GM23338 (cell line): Measurements from ENCODE around the gene NHS. TPM values are rescaled to one million over a fixed set of nuclear protein-coding genes. Genes with fewer than 3 reads are reported as not detected.

Experiments used
- ATAC-seq: fragments of 200-7000 bp; cut with Tn5 transposase; 3 replicates; pipeline ENCODE4 v1.9.1; 2020
- DNase-seq: peaks from one replicate; pipeline ENCODE4 v3.0.0-alpha.2; 2015; ENCODE audit warnings: low spot score
- H2AFZ ChIP-seq: fragments of 200-600 bp; sonication (generic); 2 replicates; pipeline ENCODE4 v1.8.0; 2016; ENCODE audit warnings: antibody characterized with exemption, mild to moderate bottlenecking, moderate library complexity
- H3F3A ChIP-seq: fragments of 200-600 bp; sonication (generic); replicated peaks from 2 replicates; pipeline ENCODE4 v1.8.0; 2017; ENCODE audit warnings: antibody characterized with exemption, mixed run types, low read depth
- H3K27ac ChIP-seq: fragments of 200-600 bp; sonication (generic); 2 replicates; pipeline ENCODE4 v1.6.1; 2016; ENCODE audit warnings: low read depth
- H3K27me3 ChIP-seq: fragments of 200-600 bp; sonication (generic); 2 replicates; pipeline ENCODE4 v1.8.0; 2016; ENCODE audit warnings: mild to moderate bottlenecking, mixed run types, moderate library complexity; ENCODE audit not compliant: insufficient read depth
- H3K36me3 ChIP-seq: fragments of 200-600 bp; sonication (generic); 2 replicates; pipeline ENCODE4 v1.8.0; 2016; ENCODE audit warnings: mild to moderate bottlenecking; ENCODE audit not compliant: insufficient read depth
- H3K4me1 ChIP-seq: fragments of 200-600 bp; sonication (generic); 2 replicates; pipeline ENCODE4 v1.8.0; 2016; ENCODE audit warnings: mild to moderate bottlenecking, moderate library complexity; ENCODE audit not compliant: insufficient read depth
- H3K4me2 ChIP-seq: fragments of 200-600 bp; sonication (generic); 2 replicates; pipeline ENCODE4 v1.7.1; 2017; ENCODE audit warnings: mixed run types
- H3K4me3 ChIP-seq: fragments of 200-600 bp; sonication (generic); 2 replicates; pipeline ENCODE4 v1.6.1; 2016; ENCODE audit warnings: mixed run types
- H3K79me2 ChIP-seq: fragments of 200-600 bp; sonication (generic); replicated peaks from 2 replicates; pipeline ENCODE4 v1.8.0; 2017; ENCODE audit warnings: mild to moderate bottlenecking; ENCODE audit not compliant: insufficient read depth
- H3K9me2 ChIP-seq: fragments of 200-600 bp; sonication (generic); 2 replicates; pipeline ENCODE4 v1.8.0; 2017; ENCODE audit not compliant: insufficient read depth
- H4K20me1 ChIP-seq: fragments of 200-600 bp; sonication (generic); replicated peaks from 2 replicates; pipeline ENCODE4 v1.8.0; 2017; ENCODE audit warnings: mild to moderate bottlenecking; ENCODE audit not compliant: insufficient read depth
- H3K27ac Mint-ChIP-seq: 2 replicates; pipeline ENCODE4 v1.8.0; 2020; ENCODE audit warnings: inconsistent platforms, mild to moderate bottlenecking, moderate library complexity, mixed read lengths
- H3K27me3 Mint-ChIP-seq: 3 replicates; pipeline ENCODE4 v1.8.0; 2022; ENCODE audit warnings: low read depth, mild to moderate bottlenecking, moderate library complexity, mixed read lengths, inconsistent platforms; ENCODE audit not compliant: insufficient read depth, poor library complexity
- H3K36me3 Mint-ChIP-seq: 3 replicates; pipeline ENCODE4 v1.8.0; 2021; ENCODE audit warnings: low read depth, mild to moderate bottlenecking, inconsistent platforms, moderate library complexity, mixed read lengths
- H3K4me1 Mint-ChIP-seq: 3 replicates; pipeline ENCODE4 v1.8.0; 2020; ENCODE audit warnings: mild to moderate bottlenecking, inconsistent platforms, mixed read lengths
- H3K4me3 Mint-ChIP-seq: 3 replicates; pipeline ENCODE4 v1.8.0; 2021; ENCODE audit warnings: moderate library complexity, mild to moderate bottlenecking, inconsistent platforms, mixed read lengths
- H3K9me3 Mint-ChIP-seq: 3 replicates; pipeline ENCODE4 v1.8.0; 2020; ENCODE audit warnings: moderate library complexity, mild to moderate bottlenecking, inconsistent platforms, mixed read lengths
- CREB1 ChIP-seq: fragments of 250-450 bp; sonication (Bioruptor Pico); IDR thresholded peaks from 2 replicates; pipeline ENCODE4 v1.5.0; 2020; ENCODE audit warnings: low read depth, mild to moderate bottlenecking, moderate library complexity
- ETS1 ChIP-seq: IDR thresholded peaks from 2 replicates; pipeline ENCODE4 v1.6.1; 2016; ENCODE audit warnings: antibody characterized with exemption
- EZH2 ChIP-seq: fragments of 200-600 bp; sonication (generic); IDR thresholded peaks from one replicate; pipeline ENCODE4 v1.8.0; 2017; ENCODE audit warnings: antibody characterized with exemption, mild to moderate bottlenecking, low read depth; ENCODE audit not compliant: unreplicated experiment
- EZH2phosphoT487 ChIP-seq: fragments of 200-600 bp; sonication (generic); IDR thresholded peaks from one replicate; pipeline ENCODE4 v1.8.1; 2018; ENCODE audit warnings: antibody characterized with exemption; ENCODE audit not compliant: unreplicated experiment
- JUNB ChIP-seq: IDR thresholded peaks from one replicate; pipeline ENCODE4 v1.6.1; 2016; ENCODE audit warnings: antibody characterized with exemption; ENCODE audit not compliant: unreplicated experiment
- NANOG ChIP-seq: IDR thresholded peaks from 2 replicates; pipeline ENCODE4 v1.6.1; 2016; ENCODE audit warnings: antibody characterized with exemption, borderline replicate concordance
- POLR2AphosphoS5 ChIP-seq: IDR thresholded peaks from 2 replicates; pipeline ENCODE4 v1.6.1; 2016; ENCODE audit warnings: antibody characterized with exemption, low read depth
- REST ChIP-seq: IDR thresholded peaks from one replicate; pipeline ENCODE4 v1.6.1; 2018; ENCODE audit warnings: antibody characterized with exemption; ENCODE audit not compliant: unreplicated experiment
- STAT1 ChIP-seq: IDR thresholded peaks from one replicate; pipeline ENCODE4 v1.6.1; 2016; ENCODE audit warnings: antibody characterized with exemption; ENCODE audit not compliant: unreplicated experiment
- ZNF114 ChIP-seq: fragments of 250-450 bp; sonication (Bioruptor Pico); IDR thresholded peaks from 2 replicates; pipeline ENCODE4 v1.5.0; 2020; ENCODE audit warnings: mild to moderate bottlenecking, moderate library complexity
- ZNF331 ChIP-seq: fragments of 250-450 bp; sonication (Bioruptor Pico); IDR thresholded peaks from 2 replicates; pipeline ENCODE4 v1.5.0; 2020; ENCODE audit warnings: low read depth, mild to moderate bottlenecking, moderate library complexity
- polyA plus RNA-seq: library from polyadenylated mRNA; unstranded; fragments of >200 nt; fragmentation: Nextera tagmentation; extraction: Ambion mirVana; gene quantifications from 2 replicates; pipeline ENCODE4 v1.2.1, GENCODE V29; 2016
- total RNA-seq: library from RNA; depleted of rRNA; stranded (reverse); fragments of >200 nt; shearing (Covaris generic); gene quantifications from 2 replicates; pipeline ENCODE4 v1.2.3, GENCODE V29; 2014
- TF ChIP-seq, protein P1 (sequence below): fragments of 250-450 bp; sonication (Bioruptor Pico); IDR thresholded peaks from 2 replicates; pipeline ENCODE4 v1.5.0; 2020; ENCODE audit warnings: mild to moderate bottlenecking, moderate library complexity
- TF ChIP-seq, protein P2 (sequence below), 2 experiments: fragments of 200-600 bp in 1 of 2; sonication (generic) in 1 of 2; conservative IDR thresholded peaks; 2 replicates each; pipeline versions ENCODE4 v1.5.1 to v1.6.1; 2016 to 2017; ENCODE audit warnings: antibody characterized with exemption in 2 of 2, low read depth in 2 of 2, mild to moderate bottlenecking in 2 of 2, moderate library complexity in 1 of 2

NHS gene
- total and polyA plus RNA-seq, 2 experiments from 2014 or later = 1.8 to 8.2 TPM

GRCh38 chrX:17769701-17770269, 394.8 kb downstream of the NHS start:
- H2AFZ ChIP-seq = no peak overlapping the region
- H3K27ac ChIP-seq = no peak overlapping the region
- H3K36me3 ChIP-seq = no peaks in the 10 kb centered on the region
- H3F3A ChIP-seq = no peaks in the 10 kb centered on the region
- no peak overlapping the region for H3K4me2 ChIP-seq
- H3K79me2 ChIP-seq = no peaks in the 10 kb centered on the region
- no peak overlapping the region for H3K4me3 ChIP-seq
- no peak overlapping the region for H3K4me3 Mint-ChIP-seq
- H3K4me1 Mint-ChIP-seq = no peaks in the 10 kb centered on the region
- no peaks in the 10 kb centered on the region for H3K27me3 Mint-ChIP-seq
- H3K4me1 ChIP-seq = no peaks in the 10 kb centered on the region
- no peak for ATAC-seq
- TF ChIP-seq ZNF114 (CRISPR knock-in tag) (no peak), NANOG (no peak), EZH2phosphoT487 (no peak), REST (no peak), ZNF331 (no peak), EZH2 (no peak), POLR2AphosphoS5 (no peak), CREB1 (CRISPR knock-in tag) (no peak), ETS1 (no peak), STAT1 (no peak), JUNB (no peak)
- TF ChIP-seq, protein P1, sequence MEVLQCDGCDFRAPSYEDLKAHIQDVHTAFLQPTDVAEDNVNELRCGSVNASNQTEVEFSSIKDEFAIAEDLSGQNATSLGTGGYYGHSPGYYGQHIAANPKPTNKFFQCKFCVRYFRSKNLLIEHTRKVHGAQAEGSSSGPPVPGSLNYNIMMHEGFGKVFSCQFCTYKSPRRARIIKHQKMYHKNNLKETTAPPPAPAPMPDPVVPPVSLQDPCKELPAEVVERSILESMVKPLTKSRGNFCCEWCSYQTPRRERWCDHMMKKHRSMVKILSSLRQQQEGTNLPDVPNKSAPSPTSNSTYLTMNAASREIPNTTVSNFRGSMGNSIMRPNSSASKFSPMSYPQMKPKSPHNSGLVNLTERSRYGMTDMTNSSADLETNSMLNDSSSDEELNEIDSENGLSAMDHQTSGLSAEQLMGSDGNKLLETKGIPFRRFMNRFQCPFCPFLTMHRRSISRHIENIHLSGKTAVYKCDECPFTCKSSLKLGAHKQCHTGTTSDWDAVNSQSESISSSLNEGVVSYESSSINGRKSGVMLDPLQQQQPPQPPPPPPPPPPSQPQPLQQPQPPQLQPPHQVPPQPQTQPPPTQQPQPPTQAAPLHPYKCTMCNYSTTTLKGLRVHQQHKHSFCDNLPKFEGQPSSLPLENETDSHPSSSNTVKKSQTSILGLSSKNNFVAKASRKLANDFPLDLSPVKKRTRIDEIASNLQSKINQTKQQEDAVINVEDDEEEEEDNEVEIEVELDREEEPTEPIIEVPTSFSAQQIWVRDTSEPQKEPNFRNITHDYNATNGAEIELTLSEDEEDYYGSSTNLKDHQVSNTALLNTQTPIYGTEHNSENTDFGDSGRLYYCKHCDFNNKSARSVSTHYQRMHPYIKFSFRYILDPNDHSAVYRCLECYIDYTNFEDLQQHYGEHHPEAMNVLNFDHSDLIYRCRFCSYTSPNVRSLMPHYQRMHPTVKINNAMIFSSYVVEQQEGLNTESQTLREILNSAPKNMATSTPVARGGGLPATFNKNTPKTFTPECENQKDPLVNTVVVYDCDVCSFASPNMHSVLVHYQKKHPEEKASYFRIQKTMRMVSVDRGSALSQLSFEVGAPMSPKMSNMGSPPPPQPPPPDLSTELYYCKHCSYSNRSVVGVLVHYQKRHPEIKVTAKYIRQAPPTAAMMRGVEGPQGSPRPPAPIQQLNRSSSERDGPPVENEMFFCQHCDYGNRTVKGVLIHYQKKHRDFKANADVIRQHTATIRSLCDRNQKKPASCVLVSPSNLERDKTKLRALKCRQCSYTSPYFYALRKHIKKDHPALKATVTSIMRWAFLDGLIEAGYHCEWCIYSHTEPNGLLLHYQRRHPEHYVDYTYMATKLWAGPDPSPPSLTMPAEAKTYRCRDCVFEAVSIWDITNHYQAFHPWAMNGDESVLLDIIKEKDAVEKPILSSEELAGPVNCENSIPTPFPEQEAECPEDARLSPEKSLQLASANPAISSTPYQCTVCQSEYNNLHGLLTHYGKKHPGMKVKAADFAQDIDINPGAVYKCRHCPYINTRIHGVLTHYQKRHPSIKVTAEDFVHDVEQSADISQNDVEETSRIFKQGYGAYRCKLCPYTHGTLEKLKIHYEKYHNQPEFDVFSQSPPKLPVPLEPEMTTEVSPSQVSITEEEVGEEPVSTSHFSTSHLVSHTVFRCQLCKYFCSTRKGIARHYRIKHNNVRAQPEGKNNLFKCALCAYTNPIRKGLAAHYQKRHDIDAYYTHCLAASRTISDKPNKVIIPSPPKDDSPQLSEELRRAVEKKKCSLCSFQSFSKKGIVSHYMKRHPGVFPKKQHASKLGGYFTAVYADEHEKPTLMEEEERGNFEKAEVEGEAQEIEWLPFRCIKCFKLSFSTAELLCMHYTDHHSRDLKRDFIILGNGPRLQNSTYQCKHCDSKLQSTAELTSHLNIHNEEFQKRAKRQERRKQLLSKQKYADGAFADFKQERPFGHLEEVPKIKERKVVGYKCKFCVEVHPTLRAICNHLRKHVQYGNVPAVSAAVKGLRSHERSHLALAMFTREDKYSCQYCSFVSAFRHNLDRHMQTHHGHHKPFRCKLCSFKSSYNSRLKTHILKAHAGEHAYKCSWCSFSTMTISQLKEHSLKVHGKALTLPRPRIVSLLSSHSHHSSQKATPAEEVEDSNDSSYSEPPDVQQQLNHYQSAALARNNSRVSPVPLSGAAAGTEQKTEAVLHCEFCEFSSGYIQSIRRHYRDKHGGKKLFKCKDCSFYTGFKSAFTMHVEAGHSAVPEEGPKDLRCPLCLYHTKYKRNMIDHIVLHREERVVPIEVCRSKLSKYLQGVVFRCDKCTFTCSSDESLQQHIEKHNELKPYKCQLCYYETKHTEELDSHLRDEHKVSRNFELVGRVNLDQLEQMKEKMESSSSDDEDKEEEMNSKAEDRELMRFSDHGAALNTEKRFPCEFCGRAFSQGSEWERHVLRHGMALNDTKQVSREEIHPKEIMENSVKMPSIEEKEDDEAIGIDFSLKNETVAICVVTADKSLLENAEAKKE = no peak
- TF ChIP-seq, protein P2, sequence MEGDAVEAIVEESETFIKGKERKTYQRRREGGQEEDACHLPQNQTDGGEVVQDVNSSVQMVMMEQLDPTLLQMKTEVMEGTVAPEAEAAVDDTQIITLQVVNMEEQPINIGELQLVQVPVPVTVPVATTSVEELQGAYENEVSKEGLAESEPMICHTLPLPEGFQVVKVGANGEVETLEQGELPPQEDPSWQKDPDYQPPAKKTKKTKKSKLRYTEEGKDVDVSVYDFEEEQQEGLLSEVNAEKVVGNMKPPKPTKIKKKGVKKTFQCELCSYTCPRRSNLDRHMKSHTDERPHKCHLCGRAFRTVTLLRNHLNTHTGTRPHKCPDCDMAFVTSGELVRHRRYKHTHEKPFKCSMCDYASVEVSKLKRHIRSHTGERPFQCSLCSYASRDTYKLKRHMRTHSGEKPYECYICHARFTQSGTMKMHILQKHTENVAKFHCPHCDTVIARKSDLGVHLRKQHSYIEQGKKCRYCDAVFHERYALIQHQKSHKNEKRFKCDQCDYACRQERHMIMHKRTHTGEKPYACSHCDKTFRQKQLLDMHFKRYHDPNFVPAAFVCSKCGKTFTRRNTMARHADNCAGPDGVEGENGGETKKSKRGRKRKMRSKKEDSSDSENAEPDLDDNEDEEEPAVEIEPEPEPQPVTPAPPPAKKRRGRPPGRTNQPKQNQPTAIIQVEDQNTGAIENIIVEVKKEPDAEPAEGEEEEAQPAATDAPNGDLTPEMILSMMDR (conservative IDR thresholded peaks at IDR 0.05; ENCODE audit: low read depth in 2 of 2) = no peak
- no peaks in the 10 kb centered on the region for H4K20me1 ChIP-seq
- H3K36me3 Mint-ChIP-seq = no peaks in the 10 kb centered on the region
- DNase-seq = no peak
- H3K27me3 ChIP-seq = no peaks in the 10 kb centered on the region
- H3K9me2 ChIP-seq = no peaks in the 10 kb centered on the region
- no peaks in the 10 kb centered on the region for H3K9me3 Mint-ChIP-seq
- H3K27ac Mint-ChIP-seq = no peak overlapping the region
